D341Med (cell line): ENCODE measurements around the gene CZIB.
"Not testable (repeated sequence)": the region's sequence is repeated elsewhere in the genome, so short reads cannot be mapped to it uniquely, and the experiment has no call there.

Source experiments
- DNase-seq: peaks from one replicate; pipeline ENCODE4 v3.0.0; 2012; ENCODE audit warnings: low spot score

The CZIB gene

GRCh38 chr1:53238197-53239155 is 18.0 kb upstream of the CZIB start, which contains the start of gene MAGOH:
Gene MAGOH, minus strand, starts transcription at chr1:53238518. Its CDS starts 70 bp downstream, at chr1:53238448.
- peak; percentile 95 for DNase-seq

GRCh38 chr1:53237638-53238037 is 17.2 kb upstream of the CZIB start:
- DNase-seq, result no peak

GRCh38 chr1:53220962-53221286 is 490 bp upstream of the CZIB start:
- DNase-seq, result no peak

- no peak for DNase-seq
Observed at GRCh38 chr1:53219711-53220110, 723 bp downstream of the CZIB start.

- DNase-seq, result no peak
Observed at GRCh38 chr1:53218201-53218600, 2.2 kb downstream of the CZIB start.

GRCh38 chr1:53214376-53214940 is 6.0 kb downstream of the CZIB start:
- DNase-seq, result no peak

GRCh38 chr1:53210954-53211353 is 9.5 kb downstream of the CZIB start:
- no peak for DNase-seq

- no peak for DNase-seq
Observed at GRCh38 chr1:53210352-53210751, 10.1 kb downstream of the CZIB start.

- DNase-seq, result no peak
Observed at GRCh38 chr1:53207726-53208125, 12.7 kb downstream of the CZIB start.

- no peak for DNase-seq
Observed at GRCh38 chr1:53206735-53207379, 13.6 kb downstream of the CZIB start.

- DNase-seq, result not testable (repeated sequence)
Observed at GRCh38 chr1:53206083-53206685, 14.2 kb downstream of the CZIB start.

- not testable (repeated sequence) for DNase-seq
Observed at GRCh38 chr1:53205496-53205895, 14.9 kb downstream of the CZIB start.

- no peak for DNase-seq
Observed at GRCh38 chr1:53203466-53203865, 17.0 kb downstream of the CZIB start.

GRCh38 chr1:53198241-53198651 is 22.2 kb downstream of the CZIB start:
- no peak for DNase-seq

- no peak for DNase-seq
Observed at GRCh38 chr1:53197291-53198200, 22.9 kb downstream of the CZIB start.

GRCh38 chr1:53196485-53197290 is 23.7 kb downstream of the CZIB start, which contains the start of gene CPT2:
Gene CPT2, plus strand, starts transcription at chr1:53196824. Its CDS starts 120 bp downstream, at chr1:53196944.
- DNase-seq, result peak; percentile 98

- no peak for DNase-seq
Observed at GRCh38 chr1:53196017-53196484, 24.4 kb downstream of the CZIB start.

- DNase-seq, result no peak
Observed at GRCh38 chr1:53195246-53196016, 25.0 kb downstream of the CZIB start.

GRCh38 chr1:53190210-53190611 is 30.2 kb downstream of the CZIB start:
- DNase-seq, result no peak

- no peak for DNase-seq
Observed at GRCh38 chr1:53189061-53189460, 31.4 kb downstream of the CZIB start.
